ENCODE measurements around the gene CACNB4.

CACNB4 gene

DNA sequence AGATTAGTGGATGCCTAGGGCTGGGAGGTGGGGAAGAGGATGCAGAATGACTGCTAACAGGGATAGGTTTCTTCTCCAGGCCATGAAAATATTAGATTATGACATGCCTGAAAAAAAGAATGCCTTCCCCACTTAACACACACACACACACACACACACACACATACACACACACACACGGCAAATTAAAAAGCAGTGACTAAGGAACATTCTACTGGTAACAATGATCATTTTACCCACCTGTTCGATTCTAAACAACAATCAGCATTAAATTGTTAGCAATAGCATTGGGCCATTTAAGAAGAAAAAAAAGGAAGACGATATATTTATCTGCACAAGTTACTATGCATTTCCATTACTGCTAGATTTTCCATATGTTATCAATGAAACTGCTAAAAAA lies 10.8 kb downstream of the CACNB4 start:
- no peak for DNase-seq (ENCODE audit: low read depth)

DNA sequence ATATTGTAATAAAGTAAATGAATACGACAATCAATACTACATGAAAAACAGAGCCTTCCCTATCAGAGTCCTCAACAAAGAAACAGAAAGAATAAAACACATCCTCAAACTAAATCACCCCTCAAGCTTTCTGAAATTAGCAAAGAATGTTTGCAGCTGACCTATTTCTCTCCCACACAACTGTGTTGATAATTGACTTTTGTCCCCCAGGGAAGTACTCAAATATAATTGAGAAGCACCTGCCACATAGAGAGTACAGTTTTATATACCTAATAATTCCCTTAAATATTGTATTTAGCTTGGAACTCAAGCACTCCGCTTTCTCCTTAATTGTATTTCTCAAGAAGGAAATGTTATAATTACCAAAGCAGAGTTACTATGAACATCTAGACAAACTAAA lies 12.6 kb downstream of the CACNB4 start:
- no peak for DNase-seq (ENCODE audit: low read depth)

DNA sequence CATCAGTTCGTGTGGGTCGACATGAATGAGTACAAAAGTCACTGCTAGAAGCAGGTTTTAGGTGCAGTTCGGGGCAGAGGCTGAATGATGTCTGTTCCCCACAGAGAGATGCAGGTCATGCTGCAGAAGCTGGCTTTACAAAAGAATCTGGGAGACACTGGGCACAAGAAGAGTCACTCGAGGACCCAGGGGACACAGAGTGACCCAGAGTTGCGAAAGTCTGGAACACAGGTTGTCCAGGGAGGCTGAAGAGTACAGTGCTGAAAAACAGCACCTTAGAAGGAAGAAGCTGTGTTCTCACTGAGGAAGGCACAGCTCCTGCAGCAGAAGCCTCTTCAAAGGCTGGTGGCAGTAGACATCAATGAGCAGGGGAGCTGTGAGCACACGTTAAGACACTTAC lies 14.8 kb downstream of the CACNB4 start:
- no peak for DNase-seq (ENCODE audit: low read depth)

DNA sequence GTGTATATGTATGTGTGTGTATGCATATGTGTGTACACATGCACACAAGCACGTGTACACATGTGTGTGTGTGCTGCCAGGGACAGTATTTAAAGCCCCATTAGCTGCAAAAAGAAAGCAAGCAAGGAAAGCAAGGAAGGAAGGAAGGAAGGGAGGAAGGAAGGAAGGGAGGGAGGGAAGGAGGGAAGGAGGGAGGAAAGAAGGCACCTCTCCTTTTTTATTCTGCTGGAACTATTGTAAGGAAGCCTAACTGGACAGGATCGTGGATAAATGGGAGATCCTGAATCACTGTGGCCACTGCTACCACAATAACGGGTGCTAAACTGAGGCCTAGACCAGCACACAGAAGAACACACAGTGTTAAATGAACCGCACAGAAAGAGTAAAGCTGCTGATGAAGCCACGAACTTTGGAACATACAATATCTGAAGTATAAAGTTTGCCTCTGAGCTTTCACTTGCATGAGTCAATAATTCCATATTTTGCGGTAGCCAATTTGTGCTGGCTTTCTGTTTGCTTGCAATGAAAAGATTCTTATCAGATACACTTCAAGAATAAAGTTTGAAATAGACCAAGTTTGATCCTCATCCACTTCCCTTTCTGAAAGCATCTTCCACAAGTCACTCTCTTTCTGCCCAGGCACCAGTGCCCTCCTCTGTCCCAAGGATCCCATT lies 15.5 kb downstream of the CACNB4 start:
- DNase-seq (ENCODE audit: low read depth): no peak

DNA sequence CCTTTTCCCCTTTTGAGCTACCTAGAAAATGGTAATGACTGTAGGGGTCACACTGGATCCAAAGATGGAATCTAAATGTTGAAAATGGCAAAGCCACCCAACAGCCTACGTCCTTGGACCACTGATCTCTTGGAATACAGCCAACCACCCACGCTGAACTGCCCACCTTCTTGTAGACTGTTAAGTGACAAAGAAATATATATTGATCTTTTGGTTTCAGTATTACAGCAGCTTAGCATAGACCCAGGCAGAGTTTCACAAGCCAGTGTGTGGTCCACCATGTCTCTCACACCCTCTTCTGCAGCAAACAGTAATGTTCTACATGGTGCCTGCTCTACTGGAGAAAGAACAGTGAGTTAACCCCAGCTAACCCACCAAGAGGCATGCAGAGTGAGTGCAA lies 20.2 kb downstream of the CACNB4 start:
- DNase-seq (ENCODE audit: low read depth): no peak

DNA sequence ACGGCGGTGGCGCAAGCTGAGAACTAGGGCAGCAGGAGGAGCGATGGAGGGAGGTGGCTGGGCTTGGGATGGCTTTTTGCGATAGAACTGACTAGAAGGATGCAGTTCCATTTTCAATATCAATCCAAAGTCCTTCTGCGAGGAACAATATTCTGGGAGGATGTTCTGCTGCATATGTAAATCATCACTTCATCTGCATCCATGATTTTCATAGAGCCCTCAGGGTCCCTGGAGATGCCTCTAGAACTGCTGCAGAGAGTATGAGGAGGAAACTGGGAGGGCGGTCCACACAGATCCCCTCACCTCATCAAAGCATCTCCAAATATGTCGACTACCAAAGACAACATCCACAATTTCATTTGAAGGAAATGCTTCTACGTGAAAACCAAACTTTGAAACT lies 20.8 kb downstream of the CACNB4 start:
- no peak for DNase-seq (ENCODE audit: low read depth)

DNA sequence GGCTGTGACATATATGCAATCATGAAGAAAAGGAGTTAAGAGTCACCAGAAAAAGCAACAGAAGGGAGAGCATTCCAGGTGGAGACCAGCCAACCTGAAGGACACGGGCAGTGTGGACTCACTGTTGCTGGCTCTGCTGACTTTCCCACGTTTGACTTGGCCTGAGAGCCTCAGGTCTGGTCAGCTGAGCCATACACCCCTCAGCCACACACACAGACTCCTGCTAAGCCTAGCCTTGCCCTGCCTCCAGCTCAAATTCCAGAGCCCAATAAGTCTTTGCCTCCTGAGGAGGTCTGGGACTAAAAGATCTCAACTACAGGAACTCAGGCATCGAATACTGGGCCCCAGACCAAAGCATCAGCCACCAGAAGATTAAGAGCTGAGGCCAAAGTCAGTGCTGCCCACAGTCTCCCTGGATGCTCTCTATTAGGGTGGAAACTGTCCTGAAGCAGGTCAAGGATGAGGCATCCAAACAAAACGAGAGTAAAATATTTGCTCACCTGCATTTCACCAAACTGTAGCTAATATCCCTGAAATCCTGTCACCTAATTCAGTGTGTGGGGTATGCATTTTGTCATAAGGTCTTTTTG lies 23.3 kb downstream of the CACNB4 start:
- DNase-seq (ENCODE audit: low read depth): no peak

DNA sequence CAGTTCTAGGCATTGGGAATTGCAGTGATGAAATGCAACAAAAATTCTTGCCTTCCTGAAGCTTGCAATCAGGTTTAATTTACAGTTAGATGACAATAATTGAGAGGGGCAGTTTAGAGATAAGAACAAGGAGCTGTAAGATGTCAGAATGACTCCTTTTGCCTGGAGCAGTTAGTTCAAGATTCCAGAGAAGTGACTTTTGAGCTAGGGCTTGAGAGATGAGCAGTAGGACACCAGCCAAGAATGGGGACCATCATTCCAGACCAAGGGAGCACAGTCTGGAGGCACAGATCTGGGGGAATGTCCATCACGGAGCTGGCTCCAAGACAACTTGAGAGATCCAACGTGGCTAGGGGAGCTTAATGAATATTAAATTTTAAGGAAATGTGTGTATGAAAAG lies 26.8 kb downstream of the CACNB4 start:
- DNase-seq (ENCODE audit: low read depth): no peak

DNA sequence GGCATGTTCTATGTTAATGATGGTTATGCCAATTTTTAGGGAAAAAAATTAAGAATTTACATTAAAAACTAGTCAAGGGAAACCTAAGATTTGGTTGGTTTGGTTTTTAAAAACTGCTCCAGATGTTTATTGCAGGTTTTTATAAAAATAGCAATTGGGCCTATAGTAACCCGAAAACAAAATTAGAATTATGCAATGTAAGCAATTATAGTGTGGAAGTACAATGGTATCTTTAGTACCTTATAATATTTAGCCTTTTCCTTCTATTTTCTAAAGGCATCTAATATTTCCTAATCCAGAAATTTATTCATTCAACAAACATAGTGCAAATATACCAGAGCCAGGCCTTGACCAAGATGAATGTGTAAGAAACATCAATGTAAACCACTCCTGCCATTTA lies 27.3 kb downstream of the CACNB4 start:
- no peak for DNase-seq (ENCODE audit: low read depth)

DNA sequence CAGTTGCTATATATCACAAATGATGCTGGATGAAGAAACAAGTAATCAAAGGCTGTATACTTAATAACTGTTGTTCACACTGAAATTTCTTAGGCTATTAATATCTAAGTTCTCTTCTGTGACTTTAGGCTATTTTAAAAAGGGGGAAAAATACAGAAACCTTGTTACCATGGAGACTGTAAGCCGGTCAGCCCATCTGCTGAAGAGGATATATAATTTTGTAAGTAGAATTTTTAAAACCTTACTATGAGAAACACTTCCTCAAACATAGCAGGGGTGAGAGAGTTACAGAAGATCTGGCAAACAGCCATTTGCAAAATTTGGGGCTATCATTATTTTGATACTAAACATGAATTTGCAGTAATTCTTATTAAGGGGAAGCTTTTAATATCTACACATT lies 27.8 kb downstream of the CACNB4 start:
- no peak for DNase-seq (ENCODE audit: low read depth)

DNA sequence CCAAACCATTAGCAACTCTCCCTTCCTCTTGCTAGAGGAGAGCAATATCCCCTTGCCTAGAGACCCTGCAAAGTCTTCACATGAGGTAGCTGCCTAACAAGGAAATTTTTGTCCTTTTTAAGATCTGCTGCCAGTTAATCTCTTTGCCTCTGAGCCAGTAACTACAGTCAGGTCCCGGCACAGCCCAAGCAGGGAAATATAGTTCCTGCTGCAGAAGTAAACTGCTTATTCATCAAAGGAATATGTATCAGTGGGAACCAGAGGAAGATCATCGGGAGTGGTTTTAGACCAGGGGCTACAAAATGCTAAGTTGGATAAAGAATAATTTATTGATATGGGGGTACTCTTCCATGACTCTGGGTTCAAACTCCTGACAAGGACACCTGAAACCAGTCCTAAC lies 30.6 kb downstream of the CACNB4 start:
- no peak for DNase-seq (ENCODE audit: low read depth)

DNA sequence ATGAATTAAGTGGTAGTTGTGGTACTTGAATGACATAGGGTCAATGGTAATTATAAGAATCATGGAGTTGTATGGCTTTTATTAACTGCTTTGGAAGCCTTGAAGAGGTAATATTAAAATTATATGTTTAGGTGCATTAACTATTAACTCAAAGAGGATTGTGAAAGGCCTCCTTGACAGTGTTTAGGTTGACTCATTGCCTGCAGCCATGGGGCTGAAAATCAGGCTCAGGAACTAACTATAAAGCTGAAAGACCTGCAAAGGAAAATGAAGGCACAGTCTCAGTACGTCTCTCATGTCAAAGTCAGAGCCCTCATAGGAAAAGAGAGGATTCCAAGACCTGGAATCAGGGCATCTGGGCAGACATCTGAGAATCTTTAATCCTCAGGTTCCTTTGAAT lies 31.0 kb downstream of the CACNB4 start:
- DNase-seq (ENCODE audit: low read depth): no peak

DNA sequence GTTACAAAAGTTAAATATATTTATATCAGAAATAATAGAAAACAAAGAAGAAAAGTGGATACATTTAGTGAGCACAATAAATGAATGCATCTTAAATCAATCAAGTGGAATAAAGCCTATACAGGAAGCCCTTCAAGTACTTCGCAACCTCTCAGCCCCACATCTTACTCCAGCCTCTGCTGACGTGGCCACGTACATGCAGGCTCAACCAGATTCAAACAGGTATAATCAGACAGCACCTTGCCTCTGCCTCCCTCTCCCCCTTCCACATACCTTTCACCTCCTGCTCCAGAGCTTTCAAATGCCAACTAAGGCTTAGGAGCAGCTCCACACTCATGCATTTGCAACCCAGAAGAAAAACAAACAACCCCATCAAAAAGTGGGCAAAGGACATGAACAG lies 32.9 kb downstream of the CACNB4 start:
- DNase-seq (ENCODE audit: low read depth): no peak

DNA sequence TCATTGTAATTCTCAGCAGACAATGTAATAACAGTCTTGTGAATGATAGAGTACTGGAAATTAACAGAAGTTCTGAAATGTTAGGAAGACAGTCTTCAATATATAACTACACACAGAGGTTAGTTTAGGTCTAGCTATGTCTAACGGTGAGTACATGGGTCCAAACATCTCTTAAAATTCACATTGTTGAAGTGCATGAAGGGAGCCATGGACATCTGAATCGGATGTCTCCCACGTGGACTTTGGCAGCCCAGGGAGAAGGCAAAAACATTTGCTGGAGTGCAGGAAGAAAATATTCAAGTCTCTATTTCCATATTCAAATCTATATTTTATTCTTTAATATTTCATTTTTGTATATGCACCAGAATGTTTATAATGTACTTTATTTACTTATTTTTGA lies 34.8 kb downstream of the CACNB4 start:
- DNase-seq (ENCODE audit: low read depth): no peak

DNA sequence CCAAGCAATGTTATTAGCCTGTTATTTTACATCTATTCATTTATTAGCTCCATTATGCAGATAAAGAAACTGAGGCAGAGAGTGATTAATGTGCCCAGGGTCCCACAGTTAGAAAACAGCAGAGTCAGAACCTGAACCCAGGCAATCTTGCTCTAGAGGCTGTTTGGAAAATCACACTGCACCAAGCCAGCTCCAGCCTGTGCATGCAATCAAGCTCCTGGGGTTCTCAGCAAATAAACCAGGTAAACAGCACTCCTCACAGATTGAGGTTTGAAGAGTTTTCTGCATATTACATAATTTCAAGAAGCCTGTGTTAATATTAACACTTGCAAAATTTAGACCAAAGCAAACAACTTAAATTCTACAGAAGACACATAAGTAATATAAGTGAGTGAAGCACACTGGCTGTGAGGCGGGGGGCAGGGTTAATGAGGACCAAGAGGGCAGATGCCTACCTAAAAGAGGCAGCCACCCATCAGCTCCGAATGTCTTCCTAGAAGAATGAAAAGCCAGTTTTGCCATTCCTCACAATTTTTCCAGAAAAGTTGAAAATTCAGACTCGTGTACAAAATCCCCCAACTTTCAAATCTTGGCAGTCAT lies 35.4 kb downstream of the CACNB4 start:
- DNase-seq (ENCODE audit: low read depth): no peak

DNA sequence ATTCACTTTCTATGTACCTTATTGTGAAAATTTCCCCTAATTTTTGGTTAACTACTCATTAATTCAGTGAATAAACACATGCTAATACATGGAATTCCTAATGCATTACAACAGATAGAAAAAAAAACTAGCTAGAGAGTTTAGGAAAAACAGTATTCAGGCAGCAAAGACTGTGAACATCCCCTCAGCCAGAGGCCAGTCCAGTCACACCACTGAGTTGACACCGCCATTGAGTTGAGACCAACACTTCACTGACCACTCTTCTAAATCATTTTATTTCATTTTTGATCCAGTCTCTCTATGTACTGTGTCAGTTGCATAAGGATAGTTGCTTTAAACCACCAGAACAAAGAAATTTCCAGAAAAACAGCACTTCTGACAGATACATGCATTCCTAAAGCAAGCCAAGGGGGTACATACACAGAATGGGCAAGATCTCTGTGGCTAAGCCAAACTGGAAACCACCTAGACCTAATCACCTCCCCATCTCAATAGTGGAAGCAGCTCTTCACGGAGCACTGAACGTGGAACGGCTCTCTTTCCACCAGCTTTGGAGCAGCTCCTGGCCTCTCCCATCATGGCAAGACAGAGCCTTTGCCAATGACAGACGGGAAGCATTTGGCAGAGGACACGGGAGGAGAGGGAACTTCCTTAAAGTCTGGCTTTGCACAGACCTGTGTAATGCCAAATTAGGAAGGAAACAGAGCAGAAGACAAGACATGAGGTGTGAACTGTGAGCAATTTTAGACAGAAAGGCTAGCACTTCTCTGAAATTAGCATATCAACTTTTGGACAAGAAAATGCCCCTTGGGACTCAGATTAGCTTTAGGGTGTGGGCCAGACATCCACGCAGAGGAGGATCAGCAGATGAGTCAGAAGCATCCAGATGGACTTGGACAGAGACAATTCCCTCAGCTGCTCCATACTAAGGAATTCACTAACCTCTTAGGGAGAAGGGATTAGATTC lies 36.4 kb downstream of the CACNB4 start:
- peak; percentile 31 for DNase-seq (ENCODE audit: low read depth)

DNA sequence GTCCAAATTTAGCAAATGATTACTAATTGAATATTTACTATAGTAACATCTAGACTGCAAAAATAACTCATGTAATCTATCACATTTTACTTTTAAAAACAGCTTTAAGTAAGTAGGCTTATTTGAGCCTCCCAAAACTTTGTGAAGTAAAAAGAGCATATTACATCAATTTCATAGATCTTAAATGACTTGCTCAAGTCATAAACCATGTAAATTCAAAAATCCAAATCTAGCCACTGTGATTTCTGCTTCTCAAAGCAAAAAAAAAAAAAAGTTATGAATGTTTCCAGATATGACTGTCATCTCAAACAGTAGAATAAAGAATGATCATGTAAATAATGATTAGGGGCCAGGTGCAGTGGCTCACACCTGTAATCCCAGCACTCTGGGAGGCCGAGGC lies 37.5 kb downstream of the CACNB4 start:
- DNase-seq (ENCODE audit: low read depth): no peak

DNA sequence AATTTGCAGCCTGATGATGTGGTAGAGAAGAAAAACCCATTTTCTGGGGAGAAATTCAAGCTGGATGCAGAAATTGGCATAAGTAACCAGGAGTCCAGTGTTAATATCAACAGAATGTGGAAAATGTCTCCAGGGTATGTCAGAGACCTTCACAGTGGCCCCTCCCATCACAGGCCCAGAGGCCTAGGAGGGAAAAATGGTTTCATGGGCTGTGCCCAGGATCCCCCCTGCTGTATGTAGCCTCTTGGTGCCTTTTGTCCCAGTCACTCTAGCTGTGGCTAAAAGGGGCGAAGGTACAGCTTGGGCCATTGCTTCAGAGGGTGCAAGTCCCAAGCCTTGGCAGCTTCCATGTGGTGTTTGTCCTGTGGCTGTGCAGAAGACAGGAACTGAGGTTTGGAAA lies 40.2 kb downstream of the CACNB4 start:
- DNase-seq (ENCODE audit: low read depth): no peak

DNA sequence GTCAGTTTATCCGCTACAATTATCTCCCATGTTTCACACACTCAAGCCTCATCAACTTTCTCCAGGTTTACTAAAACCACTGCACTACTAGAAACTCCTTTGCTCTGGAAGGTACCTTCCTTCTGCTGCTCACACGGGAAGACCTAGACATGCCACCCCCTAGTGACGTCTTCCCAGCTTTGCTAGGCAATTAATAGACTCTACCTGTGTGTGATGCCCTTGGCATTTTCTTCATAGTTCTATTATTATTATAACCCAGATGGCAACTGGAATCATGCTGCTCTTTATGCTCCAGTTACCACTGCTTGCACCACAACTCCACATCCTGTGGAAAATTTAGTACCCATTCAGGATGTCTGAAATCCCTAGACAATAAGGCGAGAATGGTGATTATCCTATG lies 42.4 kb downstream of the CACNB4 start:
- DNase-seq (ENCODE audit: low read depth): no peak

DNA sequence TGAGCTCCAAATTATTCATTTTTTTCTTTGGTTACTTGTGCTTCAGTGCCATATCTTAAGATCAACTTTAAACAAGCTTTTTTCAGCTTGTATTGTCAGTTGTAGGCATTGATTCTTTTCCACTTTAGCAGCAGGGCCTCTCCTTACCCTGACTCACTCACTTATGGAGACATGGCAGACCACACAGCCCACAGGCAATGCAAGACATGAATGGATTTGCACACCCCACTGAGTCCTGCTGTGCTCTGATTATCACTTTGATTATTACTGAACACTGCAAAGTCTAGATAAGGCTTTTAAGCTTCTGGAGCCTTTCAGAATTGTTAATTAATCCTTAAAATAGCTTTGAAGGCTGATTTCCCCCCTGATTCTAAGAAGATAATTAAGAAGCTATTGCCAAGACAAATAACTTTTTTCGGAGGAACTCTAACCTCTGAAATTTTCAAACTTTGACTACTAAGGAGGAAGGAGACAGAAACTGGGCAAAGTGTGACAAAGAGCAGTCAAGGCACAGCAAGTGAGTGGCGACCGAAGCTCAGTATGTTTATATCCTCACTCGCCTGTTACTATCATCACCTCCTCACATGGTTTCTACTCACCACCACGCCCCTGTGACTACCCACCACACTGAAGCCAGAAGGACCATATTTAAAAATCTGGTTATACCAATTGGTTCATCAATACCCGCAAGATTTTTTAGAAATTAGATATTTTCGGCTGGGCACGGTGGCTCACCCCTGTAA lies 43.3 kb downstream of the CACNB4 start:
- no peak for DNase-seq (ENCODE audit: low read depth)

DNA sequence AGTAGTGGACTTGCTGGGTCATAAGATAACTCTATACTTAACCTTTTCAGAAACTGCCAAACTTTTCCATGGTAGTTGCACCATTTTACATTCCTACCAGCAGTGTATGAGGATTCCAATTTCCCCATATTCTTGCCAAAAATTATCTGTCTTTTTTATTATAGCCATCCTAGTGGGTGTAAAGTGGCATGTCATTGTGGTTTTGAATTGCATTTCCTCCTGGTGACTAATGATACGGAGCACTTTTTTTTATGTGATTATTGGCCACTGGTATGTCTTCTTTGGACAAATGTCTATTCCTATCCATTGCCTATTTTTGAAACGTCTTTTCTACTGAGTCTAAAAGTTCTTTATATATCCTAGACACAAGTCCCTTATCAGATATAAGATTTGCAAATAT lies 44.3 kb downstream of the CACNB4 start:
- peak; percentile 73 for DNase-seq (ENCODE audit: low read depth)

DNA sequence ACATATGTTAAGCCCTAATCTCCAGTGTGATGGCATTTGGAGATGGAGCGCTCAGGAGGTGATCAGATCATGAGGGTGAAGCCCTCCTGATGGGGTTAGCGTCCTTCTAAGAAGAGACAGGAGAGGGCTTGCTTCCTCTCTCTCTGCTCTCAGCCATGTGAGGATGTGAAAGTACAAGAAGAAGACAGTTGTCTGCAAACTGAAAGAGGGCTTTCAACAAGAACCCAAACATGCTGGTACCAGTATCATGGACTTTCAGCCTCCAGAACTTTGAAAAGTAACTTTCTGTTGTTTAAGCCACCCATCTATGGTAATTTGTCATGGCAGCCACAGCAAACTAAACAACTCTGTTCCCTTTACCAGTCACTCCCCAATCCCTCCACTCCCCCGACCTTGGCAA lies 47.4 kb downstream of the CACNB4 start:
- no peak for DNase-seq (ENCODE audit: low read depth)

Measured in HS-27A (cell line).